Measurements from ENCODE around the gene TMEM184A.

DNA sequence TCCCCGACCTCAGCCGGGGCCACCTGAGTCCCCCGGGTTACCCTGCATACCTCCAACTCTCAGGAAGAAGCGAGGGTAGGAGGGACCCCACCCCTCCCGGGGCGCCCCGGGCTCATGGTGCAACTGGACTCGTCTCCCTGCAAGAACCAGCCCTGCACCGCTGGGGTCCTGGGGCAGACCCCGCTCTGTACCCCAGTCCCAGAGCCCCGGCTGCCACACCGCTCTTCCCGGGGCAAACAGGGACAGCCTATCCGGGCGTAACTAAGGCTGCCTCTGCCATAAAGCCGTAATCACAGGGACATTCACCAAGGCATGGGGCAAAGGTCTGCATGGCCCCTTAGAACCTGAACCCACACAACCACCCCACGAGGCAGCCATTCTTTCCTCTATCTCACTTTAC lies 32.2 kb downstream of the TMEM184A start:
- TF ChIP-seq, protein P1, sequence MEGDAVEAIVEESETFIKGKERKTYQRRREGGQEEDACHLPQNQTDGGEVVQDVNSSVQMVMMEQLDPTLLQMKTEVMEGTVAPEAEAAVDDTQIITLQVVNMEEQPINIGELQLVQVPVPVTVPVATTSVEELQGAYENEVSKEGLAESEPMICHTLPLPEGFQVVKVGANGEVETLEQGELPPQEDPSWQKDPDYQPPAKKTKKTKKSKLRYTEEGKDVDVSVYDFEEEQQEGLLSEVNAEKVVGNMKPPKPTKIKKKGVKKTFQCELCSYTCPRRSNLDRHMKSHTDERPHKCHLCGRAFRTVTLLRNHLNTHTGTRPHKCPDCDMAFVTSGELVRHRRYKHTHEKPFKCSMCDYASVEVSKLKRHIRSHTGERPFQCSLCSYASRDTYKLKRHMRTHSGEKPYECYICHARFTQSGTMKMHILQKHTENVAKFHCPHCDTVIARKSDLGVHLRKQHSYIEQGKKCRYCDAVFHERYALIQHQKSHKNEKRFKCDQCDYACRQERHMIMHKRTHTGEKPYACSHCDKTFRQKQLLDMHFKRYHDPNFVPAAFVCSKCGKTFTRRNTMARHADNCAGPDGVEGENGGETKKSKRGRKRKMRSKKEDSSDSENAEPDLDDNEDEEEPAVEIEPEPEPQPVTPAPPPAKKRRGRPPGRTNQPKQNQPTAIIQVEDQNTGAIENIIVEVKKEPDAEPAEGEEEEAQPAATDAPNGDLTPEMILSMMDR (IDR thresholded peaks at IDR 0.05), result no peak
- TF ChIP-seq POLR2A (IDR thresholded peaks at IDR 0.05), result no peak
